Activated CD4-positive, alpha-beta memory T cell treated with anti-CD3 and anti-CD28 coated beads, Interleukin-2, amount 10 ng/mL, durations not matched to agents 7 days and 5 days (primary cell): ENCODE results near the gene ADAP1. TPM values are rescaled to one million over a fixed set of nuclear protein-coding genes. Genes with fewer than 3 reads are reported as not detected.
"Not testable (repeated sequence)": the region's sequence is repeated elsewhere in the genome, so short reads cannot be mapped to it uniquely, and the experiment has no call there.

Source experiments
- CTCF ChIA-PET: fragments of 350-600 bp; sonication (Branson Sonifier 250); formaldehyde crosslinking; loops from one replicate; lab custom pipeline; 2021; ENCODE audit warnings: antibody characterized with exemption, inconsistent platforms; lab: Charles Lee
- POLR2A ChIA-PET: fragments of 350-600 bp; sonication (Branson Sonifier 250); formaldehyde crosslinking; loops from one replicate; lab custom pipeline; 2021; ENCODE audit warnings: antibody characterized with exemption; lab: Charles Lee
- DNase-seq: peaks from one replicate; pipeline ENCODE4 v3.0.0-alpha.2; 2020
- H3K27ac Mint-ChIP-seq: one replicate; pipeline ENCODE4 v1.8.0; 2021; ENCODE audit warnings: mild to moderate bottlenecking, mixed read lengths
- H3K27me3 Mint-ChIP-seq: one replicate; pipeline ENCODE4 v1.8.0; 2021; ENCODE audit warnings: mixed read lengths
- H3K36me3 Mint-ChIP-seq: one replicate; pipeline ENCODE4 v1.8.0; 2021; ENCODE audit warnings: low read depth, mixed read lengths
- H3K4me1 Mint-ChIP-seq: one replicate; pipeline ENCODE4 v1.8.0; 2021; ENCODE audit warnings: mixed read lengths
- H3K4me3 Mint-ChIP-seq: one replicate; pipeline ENCODE4 v1.8.0; 2021; ENCODE audit warnings: mild to moderate bottlenecking, mixed read lengths
- H3K9me3 Mint-ChIP-seq: one replicate; pipeline ENCODE4 v1.8.0; 2021; ENCODE audit warnings: mixed read lengths
- total RNA-seq, 2 experiments: library from RNA; stranded (reverse); gene quantifications; one replicate each; pipeline ENCODE4 v1.2.3, GENCODE V29; 2021

The ADAP1 gene
- total RNA-seq, 2 experiments from 2014 or later = 11.1 to 13.0 TPM

DNA sequence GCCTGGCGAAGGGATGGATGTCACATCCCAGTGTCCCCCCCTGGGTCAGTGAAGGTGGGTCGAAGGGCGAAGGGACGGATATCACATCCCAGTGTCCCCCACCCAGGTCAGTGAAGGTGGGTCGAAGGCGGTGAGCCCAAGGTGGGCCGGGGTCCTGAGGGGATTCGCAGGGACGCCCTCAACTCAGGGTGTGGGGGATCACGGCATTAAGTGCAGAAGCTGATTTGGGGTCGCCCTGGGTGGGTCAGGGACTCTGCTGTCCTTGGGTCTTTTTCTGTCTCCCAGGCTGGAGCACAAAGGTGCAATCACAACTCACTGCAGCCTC lies 21.9 kb downstream of the ADAP1 start:
- Mint-ChIP-seq H3K4me1 (peaks cover 31% of the 10 kb centered on the region), H3K4me3 (no peak overlapping the region), H3K27ac (no peak overlapping the region), H3K36me3 (peaks cover 3% of the 10 kb centered on the region), H3K9me3 (peaks cover 2% of the 10 kb centered on the region), H3K27me3 (peaks cover 11% of the 10 kb centered on the region)
- DNase-seq = no peak
- ChIA-PET CTCF (no interaction called here), POLR2A (interaction anchor here (0.6 kb wide), 1 partner anchor 42 kb away, joined by 4 read pairs; the partner anchor contains the start of gene COX19)

DNA sequence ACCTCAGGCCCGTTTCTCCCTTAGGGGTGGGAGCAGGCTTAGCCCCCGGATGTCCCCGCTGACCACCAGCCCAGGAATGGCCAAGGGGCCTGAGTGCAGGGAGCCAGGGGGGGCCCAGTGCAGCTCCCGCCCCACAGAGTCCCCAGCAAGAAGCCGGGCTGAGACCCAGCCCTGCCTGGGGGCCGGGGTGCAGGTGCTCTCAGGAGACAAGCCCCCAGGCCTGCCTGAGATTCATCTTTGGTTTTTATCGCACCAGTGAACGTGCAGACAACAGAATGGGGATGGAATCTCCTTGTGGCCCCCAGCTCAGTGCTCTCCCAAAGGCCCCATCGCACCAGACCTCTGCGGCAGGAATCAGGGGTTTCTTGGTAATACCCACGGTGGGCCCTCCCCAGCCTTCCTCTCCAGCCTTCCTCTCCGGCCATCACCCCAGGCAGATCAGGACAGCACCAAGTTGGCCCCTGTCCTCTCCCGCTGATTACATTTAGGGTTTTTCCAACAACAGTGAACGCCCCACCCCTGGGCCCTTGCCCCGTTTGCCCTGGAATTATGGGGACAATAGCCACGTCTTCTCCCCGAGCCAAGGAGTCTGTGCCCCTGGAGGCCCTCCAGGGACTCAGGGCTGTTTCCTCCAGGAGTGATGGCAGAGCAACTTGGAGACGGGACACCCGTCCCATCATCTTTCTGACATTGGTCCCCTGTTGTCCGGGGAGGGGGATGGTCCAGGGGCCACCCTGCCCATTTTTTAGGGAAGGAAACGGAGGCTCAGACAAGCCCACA lies 22.4 kb downstream of the ADAP1 start:
- peaks cover 2% of the 10 kb centered on the region for H3K9me3 Mint-ChIP-seq
- POLR2A ChIA-PET = no interaction called here
- H3K27ac Mint-ChIP-seq = no peak overlapping the region
- DNase-seq = no peak
- H3K4me3 Mint-ChIP-seq = no peak overlapping the region
- CTCF ChIA-PET = no interaction called here
- H3K27me3 Mint-ChIP-seq = peaks cover 15% of the 10 kb centered on the region
- peaks cover 3% of the 10 kb centered on the region for H3K36me3 Mint-ChIP-seq
- H3K4me1 Mint-ChIP-seq = peaks cover 32% of the 10 kb centered on the region

DNA sequence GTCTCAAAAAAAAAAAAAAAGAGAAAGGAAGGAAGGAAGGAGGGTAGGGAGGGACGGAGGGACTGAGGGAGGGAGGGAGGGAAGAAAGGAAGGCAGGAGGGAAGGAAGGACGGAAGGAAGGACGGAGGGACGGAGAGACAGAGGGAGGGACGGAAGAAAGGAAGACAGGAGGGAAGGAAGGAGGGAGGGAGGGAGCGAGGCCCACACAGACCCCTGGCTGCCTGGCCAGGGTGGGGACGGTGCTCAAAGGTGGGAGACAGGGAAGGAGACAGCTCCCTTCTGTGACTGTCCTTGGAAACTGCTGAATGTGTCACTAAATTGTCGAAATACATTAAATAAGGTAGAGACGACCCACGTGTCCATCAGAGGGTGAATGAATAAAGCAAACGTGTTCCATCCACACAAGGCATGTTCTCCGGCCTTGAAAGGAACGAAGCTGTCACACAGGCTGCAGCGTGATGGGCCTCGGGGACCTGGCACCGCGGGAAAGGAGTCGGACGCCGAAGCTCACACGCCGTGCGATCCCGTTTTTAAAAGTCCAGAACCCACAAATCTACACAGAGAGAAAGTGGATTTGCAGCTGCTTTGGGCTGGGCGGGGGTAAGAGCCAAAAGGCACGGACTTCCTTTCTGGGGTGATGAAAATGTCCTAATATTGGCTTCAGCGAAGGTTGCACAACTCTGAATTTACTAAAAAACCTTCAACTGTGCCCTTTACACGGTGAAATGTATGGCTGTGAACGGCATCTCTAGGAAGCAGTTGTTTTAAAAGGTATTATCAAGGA lies 23.3 kb downstream of the ADAP1 start:
- POLR2A ChIA-PET = no interaction called here
- no peak for DNase-seq
- no peak overlapping the region for H3K4me3 Mint-ChIP-seq
- CTCF ChIA-PET = no interaction called here
- H3K9me3 Mint-ChIP-seq = peaks cover 2% of the 10 kb centered on the region
- H3K36me3 Mint-ChIP-seq = peaks cover 3% of the 10 kb centered on the region
- H3K27ac Mint-ChIP-seq = no peak overlapping the region
- peaks cover 17% of the 10 kb centered on the region for H3K27me3 Mint-ChIP-seq
- H3K4me1 Mint-ChIP-seq = peaks cover 26% of the 10 kb centered on the region

DNA sequence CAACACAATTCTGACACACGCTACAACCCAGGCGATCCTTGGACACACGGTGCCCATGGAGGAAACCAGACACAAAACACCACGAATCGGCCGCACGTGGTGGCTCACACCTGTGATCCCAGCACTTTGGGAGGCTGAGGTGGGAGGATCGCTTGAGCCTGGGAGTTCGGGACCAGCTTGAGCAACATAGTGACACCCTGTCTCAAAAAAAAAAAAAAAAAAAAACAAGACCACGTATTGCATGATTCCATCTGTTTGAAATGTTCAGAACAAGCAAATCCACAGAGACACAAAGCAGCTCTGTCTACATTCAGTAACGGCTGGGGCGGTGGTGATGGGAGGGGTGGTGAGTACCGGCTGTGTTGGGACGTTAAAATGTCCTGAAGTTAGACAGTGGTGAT lies 25.2 kb downstream of the ADAP1 start:
- no peak overlapping the region for H3K27ac Mint-ChIP-seq
- H3K27me3 Mint-ChIP-seq = peaks cover 19% of the 10 kb centered on the region
- ChIA-PET POLR2A (interaction anchor here (1.0 kb wide), 1 partner anchor 44 kb away, joined by 3 read pairs; no protein-coding TSS in a partner anchor), CTCF (no interaction called here)
- H3K9me3 Mint-ChIP-seq = peaks cover 2% of the 10 kb centered on the region
- no peak for DNase-seq
- peaks cover 3% of the 10 kb centered on the region for H3K36me3 Mint-ChIP-seq
- no peak overlapping the region for H3K4me3 Mint-ChIP-seq
- H3K4me1 Mint-ChIP-seq = peaks cover 30% of the 10 kb centered on the region

DNA sequence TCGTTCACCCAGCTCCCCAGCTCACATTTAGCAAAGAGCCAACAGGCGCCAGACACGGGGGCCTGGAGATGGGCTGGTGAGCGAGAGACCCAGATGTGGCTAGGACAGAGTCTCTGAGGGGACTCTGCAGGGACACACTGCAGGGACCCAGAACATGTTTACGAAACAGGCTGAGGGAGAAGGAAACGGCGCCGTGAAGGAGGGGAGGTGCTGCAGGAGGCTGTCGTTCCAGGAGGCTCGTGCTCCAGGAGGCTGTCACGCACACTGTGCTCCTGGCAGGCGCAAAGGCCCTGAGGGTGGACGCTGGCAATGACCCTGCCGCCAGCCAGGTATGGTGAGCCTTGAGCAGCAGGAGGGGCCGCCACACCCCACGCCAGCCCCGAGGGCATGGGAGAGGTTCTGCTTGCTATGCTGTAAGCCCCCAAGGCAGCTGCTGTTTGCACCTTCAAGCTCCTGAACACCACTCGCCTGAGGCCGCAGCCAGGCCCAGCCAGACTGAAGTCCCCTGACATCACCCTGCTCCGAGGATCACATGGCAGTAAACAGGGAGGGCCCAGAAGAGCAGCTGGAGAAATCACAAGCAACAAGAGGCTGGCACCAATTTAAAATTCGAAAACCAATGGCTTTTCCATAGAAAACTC lies 27.3 kb downstream of the ADAP1 start:
- POLR2A ChIA-PET = interaction anchor here (0.6 kb wide), 1 partner anchor 122 kb away, joined by 3 read pairs; no protein-coding TSS in a partner anchor
- Mint-ChIP-seq H3K27ac (no peak overlapping the region), H3K36me3 (peaks cover 8% of the 10 kb centered on the region), H3K4me1 (peaks cover 44% of the 10 kb centered on the region), H3K9me3 (peaks cover 2% of the 10 kb centered on the region), H3K27me3 (peaks cover 19% of the 10 kb centered on the region), H3K4me3 (no peak overlapping the region)
- CTCF ChIA-PET = no interaction called here
- DNase-seq = no peak

DNA sequence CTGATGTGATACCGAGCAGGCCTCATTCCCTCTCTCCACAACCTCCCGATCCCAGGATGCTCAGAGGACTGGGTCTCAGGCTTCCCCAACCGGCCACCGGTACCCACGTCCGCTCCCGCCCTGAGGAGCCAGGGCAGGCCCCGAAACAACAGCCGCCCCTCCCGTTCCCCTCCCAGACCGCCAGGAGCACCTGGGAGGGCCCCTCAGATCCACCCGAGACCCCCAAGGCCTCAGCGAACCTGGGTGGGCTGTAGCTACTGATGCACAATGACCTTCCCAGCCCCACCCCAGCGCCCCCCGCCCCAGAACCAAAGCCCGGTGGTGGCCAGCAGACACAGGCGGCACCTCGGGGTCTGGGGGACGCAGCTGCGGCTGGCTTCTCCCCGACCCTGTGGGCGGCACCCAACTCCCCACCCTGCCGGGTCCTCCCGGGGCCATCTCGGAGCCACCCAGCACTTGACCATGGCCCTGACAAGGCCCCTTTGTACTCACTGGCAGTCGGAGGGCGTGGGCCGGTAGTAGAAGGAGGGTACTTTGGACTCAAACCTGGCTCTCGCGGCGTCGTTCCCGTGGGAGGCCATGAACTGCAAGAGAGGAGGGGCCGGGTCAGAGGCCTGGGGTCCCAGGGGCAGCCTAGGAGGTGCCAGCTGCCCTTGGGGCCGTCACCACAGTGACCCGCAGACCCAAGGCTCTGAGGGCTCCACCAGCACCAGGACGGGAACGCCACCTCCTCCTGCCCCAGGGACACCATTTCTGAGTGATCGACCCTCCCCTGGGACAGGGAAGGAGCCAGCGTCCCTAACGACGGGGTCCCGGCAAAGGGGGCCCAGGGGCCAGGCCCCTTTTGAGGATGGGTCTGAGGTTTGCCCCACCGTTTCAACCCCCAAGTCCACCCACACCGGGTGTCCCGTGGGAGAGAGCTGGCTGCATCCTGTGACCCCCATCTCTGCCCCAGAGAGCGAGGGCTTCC lies 28.1 kb downstream of the ADAP1 start:
- peaks cover 8% of the 10 kb centered on the region for H3K36me3 Mint-ChIP-seq
- H3K4me3 Mint-ChIP-seq = no peak overlapping the region
- peaks cover 17% of the 10 kb centered on the region for H3K27me3 Mint-ChIP-seq
- ChIA-PET POLR2A (no interaction called here), CTCF (no interaction called here)
- H3K4me1 Mint-ChIP-seq = peaks cover 49% of the 10 kb centered on the region
- no peak for DNase-seq
- H3K27ac Mint-ChIP-seq = no peak overlapping the region
- peaks cover 2% of the 10 kb centered on the region for H3K9me3 Mint-ChIP-seq

DNA sequence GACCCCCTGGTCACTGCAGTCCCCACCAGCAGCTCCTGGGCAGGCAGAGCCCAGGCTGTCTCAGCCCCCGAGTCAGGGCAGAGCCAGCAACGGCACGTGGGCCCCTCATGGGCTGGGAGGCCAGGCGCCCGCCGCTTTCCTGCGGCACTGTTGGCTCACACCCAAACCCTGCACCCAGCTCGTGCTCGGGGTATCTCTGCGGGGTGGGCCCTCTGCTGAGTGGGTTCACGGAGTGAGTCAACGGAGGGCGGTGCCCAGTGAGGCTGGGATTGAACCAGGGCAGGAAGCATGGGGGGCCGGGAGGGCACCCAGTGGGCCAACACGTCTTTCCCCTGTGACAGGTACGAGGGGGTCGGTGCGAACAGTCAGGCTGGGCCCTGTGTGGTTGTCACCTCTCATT lies 28.9 kb downstream of the ADAP1 start:
- POLR2A ChIA-PET = interaction anchor here (1.0 to 1.2 kb wide), 2 partner anchors 29 to 50 kb away, joined by 3 to 7 read pairs; partner anchors contain the start of genes ADAP1 and COX19
- no peak overlapping the region for H3K4me3 Mint-ChIP-seq
- no peak overlapping the region for H3K27ac Mint-ChIP-seq
- peaks cover 23% of the 10 kb centered on the region for H3K27me3 Mint-ChIP-seq
- H3K4me1 Mint-ChIP-seq = peaks cover 55% of the 10 kb centered on the region
- peaks cover 8% of the 10 kb centered on the region for H3K36me3 Mint-ChIP-seq
- DNase-seq = no peak
- peaks cover 2% of the 10 kb centered on the region for H3K9me3 Mint-ChIP-seq
- CTCF ChIA-PET = no interaction called here

DNA sequence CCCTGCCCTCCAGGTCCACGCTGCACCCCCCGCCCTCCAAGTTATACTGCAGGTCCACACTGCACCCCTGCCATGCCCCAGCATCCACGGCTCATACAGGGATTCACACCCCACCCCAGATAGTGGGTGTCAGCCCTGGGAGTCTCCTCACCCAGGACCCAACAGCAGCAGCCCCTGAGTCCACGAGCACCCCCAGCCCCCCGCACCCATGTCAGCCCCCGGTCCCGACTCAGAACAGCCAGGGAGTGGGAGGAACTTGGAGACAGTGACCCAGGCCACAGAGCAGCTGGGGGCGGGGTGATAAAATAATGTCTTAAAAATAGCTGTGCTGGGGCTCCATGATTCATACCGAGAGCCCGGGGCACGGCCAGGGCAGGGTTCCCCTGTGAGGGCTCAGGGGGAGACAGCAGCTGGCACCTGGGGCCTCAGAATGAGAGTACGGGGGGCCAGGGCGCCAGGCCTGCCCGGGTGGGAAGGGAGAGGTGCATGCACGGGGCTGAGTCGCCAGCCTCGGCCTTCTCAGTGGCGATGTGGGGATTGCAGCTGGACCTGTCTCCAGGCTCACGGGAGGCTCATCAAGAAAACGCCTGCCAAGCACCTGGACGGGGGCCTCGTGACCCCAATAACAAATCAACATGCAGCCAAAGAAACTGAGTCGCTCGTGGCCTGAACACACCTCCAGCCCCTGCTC lies 29.8 kb downstream of the ADAP1 start:
- Mint-ChIP-seq H3K36me3 (peaks cover 5% of the 10 kb centered on the region), H3K27ac (peak overlapping the region; percentile 81)
- POLR2A ChIA-PET = interaction anchor here (0.6 to 1.2 kb wide), 5 partner anchors 26 to 235 kb away, joined by 3 to 7 read pairs (median 3); partner anchors contain the start of genes ADAP1, COX19, SUN1 and ZFAND2A

DNA sequence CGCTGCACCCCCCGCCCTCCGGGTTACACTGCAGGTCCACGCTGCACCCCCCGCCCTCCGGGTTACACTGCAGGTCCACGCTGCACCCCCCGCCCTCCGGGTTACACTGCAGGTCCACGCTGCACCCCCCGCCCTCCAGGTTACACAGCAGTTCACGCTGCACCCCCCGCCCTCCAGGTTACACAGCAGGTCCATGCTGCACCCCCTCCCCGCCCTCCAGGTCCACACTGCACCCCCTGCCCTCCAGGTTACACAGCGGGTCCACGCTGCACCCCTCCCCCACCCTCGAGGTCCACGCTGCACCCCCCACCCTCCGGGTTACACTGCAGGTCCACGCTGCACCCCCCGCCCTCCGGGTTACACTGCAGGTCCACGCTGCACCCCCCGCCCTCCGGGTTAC lies 30.4 kb downstream of the ADAP1 start:
- CTCF ChIA-PET, H3K4me3 Mint-ChIP-seq, H3K9me3 Mint-ChIP-seq, H3K36me3 Mint-ChIP-seq, H3K27ac Mint-ChIP-seq, DNase-seq: not testable (repeated sequence)
- Mint-ChIP-seq H3K4me1 (peaks cover 47% of the 10 kb centered on the region), H3K27me3 (peaks cover 19% of the 10 kb centered on the region)
- POLR2A ChIA-PET = interaction anchor here (1.0 to 4.2 kb wide), 6 partner anchors 11 to 107 kb away, joined by 3 to 54 read pairs (median 7); partner anchors contain the start of genes COX19, GET4 and SUN1

More for the DNA sequence above, 29.8 kb downstream of the ADAP1 start:
- Mint-ChIP-seq H3K4me1 (peaks cover 51% of the 10 kb centered on the region), H3K4me3 (peak overlapping the region; percentile 72), H3K27me3 (peaks cover 20% of the 10 kb centered on the region), H3K9me3 (no peaks in the 10 kb centered on the region)
- CTCF ChIA-PET = no interaction called here
- peak; percentile 73 for DNase-seq

DNA sequence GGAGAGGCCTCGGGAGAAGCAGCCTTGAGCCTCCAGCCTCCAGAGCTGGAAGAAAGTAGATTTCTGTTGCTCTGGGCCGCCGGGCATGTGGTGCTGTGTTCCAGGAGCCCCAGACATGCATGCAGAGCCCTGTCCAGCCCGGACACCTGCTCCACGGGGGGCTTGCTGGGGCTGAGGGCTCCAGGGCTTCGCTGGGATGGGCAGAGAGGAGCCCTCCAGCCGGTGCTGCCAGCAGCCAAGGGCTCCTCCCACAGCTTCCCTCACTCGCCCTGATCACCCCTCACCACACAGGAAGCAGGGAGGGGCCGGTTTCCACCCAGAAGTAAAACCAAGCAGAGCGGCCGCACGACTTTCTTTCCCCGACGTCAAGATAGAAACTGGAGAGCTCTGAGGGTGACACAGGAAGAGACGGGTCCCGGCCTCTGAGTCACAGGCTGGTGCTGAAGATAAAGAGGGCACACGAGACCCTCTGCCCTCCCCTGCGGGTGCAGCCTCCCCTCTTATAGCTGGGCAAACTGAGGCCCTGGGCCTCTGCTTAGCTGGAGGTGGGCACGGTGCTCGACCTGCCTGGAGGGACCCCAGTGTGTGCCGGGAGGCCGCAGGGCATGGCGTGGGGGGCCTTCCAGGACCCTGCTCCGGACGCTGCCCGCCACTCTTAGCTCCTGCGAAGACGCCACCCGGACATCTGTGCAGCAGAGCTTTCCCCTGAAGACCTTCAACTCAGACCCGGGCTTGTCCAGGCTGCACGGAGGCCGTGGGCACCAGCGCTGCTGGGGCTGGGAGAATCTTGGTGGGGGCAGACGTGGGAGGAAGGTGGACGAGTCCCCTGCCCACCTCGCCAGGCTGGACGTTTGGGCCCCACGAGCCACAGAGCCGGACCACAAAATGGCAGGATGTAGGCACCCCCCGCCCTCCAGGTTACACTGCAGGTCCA lies 31.1 kb downstream of the ADAP1 start:
- POLR2A ChIA-PET = interaction anchor here (0.9 to 4.2 kb wide), 14 partner anchors 10 to 319 kb away, joined by 3 to 54 read pairs (median 6); partner anchors contain the start of genes ADAP1, COX19, GET4 and GPR146
- Mint-ChIP-seq H3K36me3 (peaks cover 5% of the 10 kb centered on the region), H3K27me3 (peaks cover 16% of the 10 kb centered on the region), H3K4me3 (peak overlapping the region; percentile 78), H3K9me3 (no peaks in the 10 kb centered on the region), H3K4me1 (peaks cover 42% of the 10 kb centered on the region), H3K27ac (peak overlapping the region; percentile 92)
- CTCF ChIA-PET = interaction anchor here (1.0 to 2.1 kb wide), 5 partner anchors 13 to 254 kb away, joined by 4 to 9 read pairs (median 4); partner anchors contain the start of gene COX19
- peak; percentile 97 for DNase-seq
